Esophagus squamous epithelium (tissue), 4 donors: Measurements from ENCODE around the gene MMS19.

Source experiments
- POLR2A ChIP-seq, 4 donors: fragments of 450-650 bp; IDR thresholded peaks; one replicate each; pipeline ENCODE4 v1.6.1; 2017; ENCODE audit warnings: antibody characterized with exemption in 4 of 4, mild to moderate bottlenecking in 4 of 4, moderate library complexity in 3 of 4
- TF ChIP-seq, protein P1 (sequence below), 6 experiments: fragments of 450-650 bp in 4 of 6; fragments of 200-600 bp in 2 of 6; sonication (generic) in 2 of 6; IDR thresholded peaks; one replicate each; pipeline ENCODE4 v1.5.1; 2016 to 2019; ENCODE audit warnings: antibody characterized with exemption in 6 of 6, mild to moderate bottlenecking in 4 of 6, moderate library complexity in 4 of 6

DNA sequence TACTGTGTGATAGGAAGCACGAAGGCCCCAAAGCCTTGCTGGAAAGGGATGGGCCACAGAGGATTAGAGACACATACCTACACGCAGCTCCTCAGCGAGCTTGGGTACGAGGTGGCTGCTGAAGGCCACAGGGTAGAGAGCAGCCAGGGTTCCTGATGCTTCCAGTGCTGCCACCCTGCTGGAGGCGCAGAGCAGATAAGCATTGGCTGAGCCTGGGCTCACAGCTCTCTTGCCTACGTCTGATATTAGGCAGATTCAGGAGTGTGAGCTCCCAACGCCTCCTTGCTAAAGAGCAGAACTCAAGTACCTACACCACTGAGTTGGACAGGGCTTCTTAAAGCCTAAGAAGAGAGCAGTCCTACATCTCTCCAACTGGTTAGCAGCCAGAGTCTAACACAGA, 32.2 kb downstream of the MMS19 start:
- no peak for TF ChIP-seq POLR2A (IDR thresholded peaks at IDR 0.05)
- TF ChIP-seq, protein P1, sequence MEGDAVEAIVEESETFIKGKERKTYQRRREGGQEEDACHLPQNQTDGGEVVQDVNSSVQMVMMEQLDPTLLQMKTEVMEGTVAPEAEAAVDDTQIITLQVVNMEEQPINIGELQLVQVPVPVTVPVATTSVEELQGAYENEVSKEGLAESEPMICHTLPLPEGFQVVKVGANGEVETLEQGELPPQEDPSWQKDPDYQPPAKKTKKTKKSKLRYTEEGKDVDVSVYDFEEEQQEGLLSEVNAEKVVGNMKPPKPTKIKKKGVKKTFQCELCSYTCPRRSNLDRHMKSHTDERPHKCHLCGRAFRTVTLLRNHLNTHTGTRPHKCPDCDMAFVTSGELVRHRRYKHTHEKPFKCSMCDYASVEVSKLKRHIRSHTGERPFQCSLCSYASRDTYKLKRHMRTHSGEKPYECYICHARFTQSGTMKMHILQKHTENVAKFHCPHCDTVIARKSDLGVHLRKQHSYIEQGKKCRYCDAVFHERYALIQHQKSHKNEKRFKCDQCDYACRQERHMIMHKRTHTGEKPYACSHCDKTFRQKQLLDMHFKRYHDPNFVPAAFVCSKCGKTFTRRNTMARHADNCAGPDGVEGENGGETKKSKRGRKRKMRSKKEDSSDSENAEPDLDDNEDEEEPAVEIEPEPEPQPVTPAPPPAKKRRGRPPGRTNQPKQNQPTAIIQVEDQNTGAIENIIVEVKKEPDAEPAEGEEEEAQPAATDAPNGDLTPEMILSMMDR (IDR thresholded peaks at IDR 0.05): no peak
